ENCODE data around the gene NRP1.

NRP1 gene

GRCh38 chr10:33209802-33210201 lies 124.7 kb downstream of the NRP1 start:
- ATAC-seq (no peak), DNase-seq (no peak)
- no peaks in the 10 kb centered on the region for H3K36me3 Mint-ChIP-seq (ENCODE audit: low read depth)
- no peaks in the 10 kb centered on the region for H3K27me3 Mint-ChIP-seq
- H3K9me3 Mint-ChIP-seq = no peaks in the 10 kb centered on the region
- no peak overlapping the region for H3K4me3 Mint-ChIP-seq
- H3K27ac Mint-ChIP-seq = no peak overlapping the region
- H3K4me1 Mint-ChIP-seq = peaks cover 16% of the 10 kb centered on the region

- Mint-ChIP-seq H3K9me3 (no peaks in the 10 kb centered on the region), H3K27me3 (no peaks in the 10 kb centered on the region), H3K4me1 (peaks cover 7% of the 10 kb centered on the region), H3K36me3 (ENCODE audit: low read depth) (no peaks in the 10 kb centered on the region), H3K4me3 (no peak overlapping the region), H3K27ac (no peak overlapping the region)
- ATAC-seq = no peak
- no peak for DNase-seq
Observed at GRCh38 chr10:33208166-33208565, 126.3 kb downstream of the NRP1 start.

DNA sequence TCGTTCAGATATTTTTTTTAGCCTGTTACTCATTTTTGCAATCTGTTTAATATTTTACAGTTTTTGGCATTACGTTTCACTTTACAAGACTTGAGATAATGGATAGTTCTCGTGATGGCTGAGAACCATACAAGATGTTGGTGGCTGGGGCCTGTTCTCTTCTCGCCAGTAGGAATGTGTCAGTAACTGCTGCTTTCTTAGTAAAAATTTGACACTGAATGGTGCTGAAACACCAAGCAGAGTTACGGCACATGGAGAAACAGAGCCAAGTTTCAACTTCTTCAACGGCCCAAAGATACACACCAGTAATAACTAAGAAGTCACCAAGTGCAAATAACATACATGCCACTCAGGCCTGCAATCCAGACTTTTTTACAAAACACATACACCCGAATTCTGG lies 130.4 kb downstream of the NRP1 start:
- H3K27ac Mint-ChIP-seq = no peak overlapping the region
- H3K27me3 Mint-ChIP-seq = no peaks in the 10 kb centered on the region
- no peaks in the 10 kb centered on the region for H3K36me3 Mint-ChIP-seq (ENCODE audit: low read depth)
- DNase-seq (no peak), ATAC-seq (no peak)
- no peak overlapping the region for H3K4me3 Mint-ChIP-seq
- no peaks in the 10 kb centered on the region for H3K9me3 Mint-ChIP-seq
- H3K4me1 Mint-ChIP-seq = no peaks in the 10 kb centered on the region

GRCh38 chr10:33201971-33202370 lies 132.5 kb downstream of the NRP1 start:
- ATAC-seq (no peak), DNase-seq (no peak)
- Mint-ChIP-seq H3K4me3 (no peak overlapping the region), H3K27me3 (peaks cover 4% of the 10 kb centered on the region), H3K4me1 (no peaks in the 10 kb centered on the region), H3K27ac (no peak overlapping the region), H3K9me3 (no peaks in the 10 kb centered on the region), H3K36me3 (ENCODE audit: low read depth) (no peaks in the 10 kb centered on the region)

GRCh38 chr10:33201056-33201780 lies 133.2 kb downstream of the NRP1 start:
- no peak overlapping the region for H3K27ac Mint-ChIP-seq
- peaks cover 4% of the 10 kb centered on the region for H3K27me3 Mint-ChIP-seq
- no peak overlapping the region for H3K4me3 Mint-ChIP-seq
- H3K36me3 Mint-ChIP-seq (ENCODE audit: low read depth) = no peaks in the 10 kb centered on the region
- ATAC-seq (no peak), DNase-seq (no peak)
- no peaks in the 10 kb centered on the region for H3K9me3 Mint-ChIP-seq
- no peaks in the 10 kb centered on the region for H3K4me1 Mint-ChIP-seq

- Mint-ChIP-seq H3K4me1 (no peaks in the 10 kb centered on the region), H3K36me3 (ENCODE audit: low read depth) (no peaks in the 10 kb centered on the region), H3K4me3 (no peak overlapping the region), H3K9me3 (no peaks in the 10 kb centered on the region), H3K27me3 (peaks cover 4% of the 10 kb centered on the region), H3K27ac (no peak overlapping the region)
- ATAC-seq (no peak), DNase-seq (no peak)
Observed at GRCh38 chr10:33199731-33200232, 134.7 kb downstream of the NRP1 start.

DNA sequence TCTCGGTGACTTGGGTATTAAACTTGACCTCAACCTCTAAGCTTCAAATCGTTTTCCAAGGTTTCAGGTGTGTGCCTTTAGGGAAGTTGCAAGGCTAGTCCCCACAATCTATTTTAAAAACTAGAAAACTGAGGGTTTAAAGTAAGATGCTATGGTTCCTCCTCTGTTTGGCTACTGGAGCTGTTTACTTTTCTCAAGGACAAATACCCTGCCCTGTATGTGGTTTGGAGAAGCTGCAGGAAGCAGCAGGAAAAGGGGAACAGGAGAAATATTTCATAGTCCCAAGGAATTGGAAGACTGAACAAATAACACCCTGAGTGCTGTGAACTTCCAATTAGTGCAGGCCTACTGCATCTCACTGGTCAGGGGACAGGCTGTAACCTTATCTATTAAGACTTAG lies 135.9 kb downstream of the NRP1 start:
- no peak overlapping the region for H3K4me3 Mint-ChIP-seq
- DNase-seq (no peak), ATAC-seq (no peak)
- H3K27me3 Mint-ChIP-seq = peaks cover 7% of the 10 kb centered on the region
- H3K36me3 Mint-ChIP-seq (ENCODE audit: low read depth) = no peaks in the 10 kb centered on the region
- H3K9me3 Mint-ChIP-seq = no peaks in the 10 kb centered on the region
- H3K4me1 Mint-ChIP-seq = peaks cover 1% of the 10 kb centered on the region
- no peak overlapping the region for H3K27ac Mint-ChIP-seq

GRCh38 chr10:33196710-33197491 lies 137.6 kb downstream of the NRP1 start:
- H3K36me3 Mint-ChIP-seq (ENCODE audit: low read depth) = no peaks in the 10 kb centered on the region
- H3K27me3 Mint-ChIP-seq = peaks cover 11% of the 10 kb centered on the region
- ATAC-seq = no peak
- DNase-seq = no peak
- H3K4me1 Mint-ChIP-seq = peaks cover 5% of the 10 kb centered on the region
- no peak overlapping the region for H3K27ac Mint-ChIP-seq
- H3K4me3 Mint-ChIP-seq = no peak overlapping the region
- no peaks in the 10 kb centered on the region for H3K9me3 Mint-ChIP-seq

GRCh38 chr10:33196377-33196706 lies 138.1 kb downstream of the NRP1 start:
- no peaks in the 10 kb centered on the region for H3K9me3 Mint-ChIP-seq
- no peak for DNase-seq
- H3K4me3 Mint-ChIP-seq = no peak overlapping the region
- no peaks in the 10 kb centered on the region for H3K36me3 Mint-ChIP-seq (ENCODE audit: low read depth)
- ATAC-seq = no peak
- H3K27ac Mint-ChIP-seq = no peak overlapping the region
- H3K4me1 Mint-ChIP-seq = peaks cover 5% of the 10 kb centered on the region
- peaks cover 11% of the 10 kb centered on the region for H3K27me3 Mint-ChIP-seq

DNA sequence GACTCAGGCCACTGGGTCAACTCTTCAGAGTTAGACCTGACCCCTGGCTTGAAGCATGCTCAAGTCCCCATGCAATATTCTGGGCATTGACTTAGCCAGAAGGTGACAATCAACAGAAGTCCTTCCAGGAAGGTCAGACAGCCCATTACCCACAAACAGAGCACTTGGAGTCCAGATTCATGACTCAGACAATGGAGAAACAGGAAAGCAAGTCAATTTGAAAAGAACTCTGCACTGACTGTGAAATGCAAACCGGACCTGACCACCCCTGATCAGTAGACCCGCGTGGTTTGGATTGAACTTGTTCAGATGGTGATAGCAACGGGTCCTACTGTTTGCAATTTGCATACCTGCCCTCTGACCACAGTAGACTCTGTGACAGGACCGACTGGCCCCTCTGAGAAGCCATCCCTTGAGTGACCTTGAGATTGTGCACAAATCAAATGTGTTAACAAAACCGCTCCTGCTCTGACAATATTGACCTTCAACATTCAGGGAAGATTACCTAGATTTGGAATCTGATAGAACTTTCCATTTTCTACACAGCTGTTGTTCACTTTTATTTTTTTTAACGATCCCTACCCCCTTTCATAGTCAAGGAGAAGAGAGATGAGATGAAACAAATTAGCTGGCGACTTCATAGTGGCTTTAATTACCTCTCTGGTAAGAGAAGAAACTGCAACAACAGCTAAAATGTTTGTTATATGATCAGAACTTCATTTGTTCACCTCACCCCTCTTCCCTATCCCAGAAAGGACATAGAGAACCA lies 138.7 kb downstream of the NRP1 start:
- no peak overlapping the region for H3K27ac Mint-ChIP-seq
- DNase-seq (no peak), ATAC-seq (no peak)
- H3K36me3 Mint-ChIP-seq (ENCODE audit: low read depth) = no peaks in the 10 kb centered on the region
- no peak overlapping the region for H3K4me3 Mint-ChIP-seq
- peaks cover 11% of the 10 kb centered on the region for H3K27me3 Mint-ChIP-seq
- H3K9me3 Mint-ChIP-seq = no peaks in the 10 kb centered on the region
- H3K4me1 Mint-ChIP-seq = peaks cover 5% of the 10 kb centered on the region

- Mint-ChIP-seq H3K36me3 (ENCODE audit: low read depth) (no peaks in the 10 kb centered on the region), H3K27ac (no peak overlapping the region), H3K4me3 (no peak overlapping the region), H3K9me3 (no peaks in the 10 kb centered on the region), H3K4me1 (peaks cover 5% of the 10 kb centered on the region), H3K27me3 (peaks cover 11% of the 10 kb centered on the region)
- ATAC-seq (no peak), DNase-seq (no peak)
Observed at GRCh38 chr10:33193701-33194521, 140.6 kb downstream of the NRP1 start.

DNA sequence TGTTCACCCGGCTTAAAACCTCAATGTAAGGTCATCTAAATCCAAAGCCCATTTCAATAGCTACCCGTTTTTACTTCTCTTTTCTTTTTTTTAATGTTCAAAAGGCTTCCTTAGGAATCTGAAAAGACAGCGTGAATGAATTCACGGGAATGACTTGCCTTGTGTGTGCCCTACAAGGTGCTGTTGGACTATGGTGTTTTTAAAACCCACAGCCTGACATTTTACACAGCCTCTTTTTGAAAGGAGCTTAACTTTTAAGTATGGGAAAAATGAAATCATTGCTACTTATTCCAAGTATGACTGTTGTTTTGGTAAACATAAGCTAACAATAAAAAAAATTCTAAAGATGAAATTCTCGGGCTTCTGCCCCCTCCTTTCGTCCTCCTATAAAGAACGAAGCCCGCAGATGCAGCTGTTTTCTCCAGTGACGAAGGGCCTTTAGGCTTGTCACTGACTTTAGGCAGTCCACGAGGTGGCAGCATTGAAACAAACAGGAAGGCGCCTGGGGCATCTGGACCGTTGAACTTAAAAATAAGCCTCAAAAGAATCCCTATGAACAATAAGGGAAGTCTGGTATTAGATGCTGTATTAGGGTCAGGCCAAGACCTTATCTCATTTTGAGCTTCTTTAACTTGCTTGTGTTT lies 141.3 kb downstream of the NRP1 start:
- Mint-ChIP-seq H3K4me1 (peaks cover 5% of the 10 kb centered on the region), H3K27me3 (peaks cover 11% of the 10 kb centered on the region), H3K27ac (no peak overlapping the region), H3K4me3 (no peak overlapping the region), H3K9me3 (no peaks in the 10 kb centered on the region), H3K36me3 (ENCODE audit: low read depth) (no peaks in the 10 kb centered on the region)
- peak; percentile 92 for ATAC-seq
- DNase-seq = peak; percentile 72

DNA sequence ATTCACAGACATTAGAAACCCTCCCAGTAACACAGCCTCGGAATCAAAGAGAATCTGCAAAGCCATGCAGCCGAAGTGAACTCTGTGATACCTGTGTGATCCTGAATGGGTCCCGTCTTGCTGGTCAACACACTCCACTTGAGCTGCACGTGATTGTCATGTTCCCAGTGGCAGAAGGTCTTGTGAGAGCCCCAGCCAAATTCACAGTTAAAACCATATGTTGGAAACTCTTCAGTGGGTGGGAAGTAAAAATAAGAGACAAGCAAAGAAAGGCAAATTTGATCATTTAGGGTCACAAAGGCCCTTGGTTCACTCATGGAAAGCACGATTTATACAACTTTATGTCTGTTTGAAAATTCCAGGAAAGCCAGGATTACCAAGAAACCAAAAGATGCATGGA lies 142.3 kb downstream of the NRP1 start:
- H3K27me3 Mint-ChIP-seq = peaks cover 8% of the 10 kb centered on the region
- no peak overlapping the region for H3K4me3 Mint-ChIP-seq
- H3K36me3 Mint-ChIP-seq (ENCODE audit: low read depth) = no peaks in the 10 kb centered on the region

GRCh38 chr10:33190406-33190805 lies 144.1 kb downstream of the NRP1 start:
- Mint-ChIP-seq H3K36me3 (ENCODE audit: low read depth) (no peaks in the 10 kb centered on the region), H3K4me1 (peaks cover 5% of the 10 kb centered on the region), H3K4me3 (no peak overlapping the region), H3K27ac (no peak overlapping the region), H3K9me3 (no peaks in the 10 kb centered on the region), H3K27me3 (peaks cover 7% of the 10 kb centered on the region)
- no peak for ATAC-seq
- no peak for DNase-seq

More for the DNA sequence above, 142.3 kb downstream of the NRP1 start:
- ATAC-seq (no peak), DNase-seq (no peak)
- H3K9me3 Mint-ChIP-seq = no peaks in the 10 kb centered on the region
- H3K4me1 Mint-ChIP-seq = peaks cover 5% of the 10 kb centered on the region
- H3K27ac Mint-ChIP-seq = no peak overlapping the region

Measured in activated naive CD8-positive, alpha-beta T cell treated with anti-CD3 and anti-CD28 coated beads, Interleukin-2, amount 50 U/mL, for 24 hours (primary cell).